Fibroblast of lung (primary cell): ENCODE results near the gene VTI1B.

Source experiments
- CTCF ChIP-seq, 2 donors: IDR thresholded peaks in 1 of 2; conservative IDR thresholded peaks in 1 of 2; 1 replicate in 1 of 2; 2 replicates in 1 of 2; pipeline ENCODE4 v1.5.1; 2011 to 2012; ENCODE audit warnings: low read length in 2 of 2, control low read depth in 1 of 2, inconsistent platforms in 1 of 2, low read depth in 1 of 2, mild to moderate bottlenecking in 1 of 2
- EZH2 ChIP-seq: IDR thresholded peaks from 2 replicates; pipeline ENCODE4 v1.5.1; 2012; ENCODE audit warnings: low read length, control low read depth, mild to moderate bottlenecking; ENCODE audit errors: missing control alignments

- TF ChIP-seq CTCF (conservative IDR thresholded peaks at IDR 0.05 in 1 of 2, IDR thresholded peaks at IDR 0.05 in 1 of 2; ENCODE audit: low read depth in 1 of 2, low read length in 2 of 2) = peak; percentile 70 to 71
- no peak for TF ChIP-seq EZH2
Measured at GRCh38 chr14:67666750-67667449, 7.5 kb downstream of the VTI1B start.
